Esophagus muscularis mucosa (tissue), 3 donors: ENCODE data around the gene TENM4.

ENCODE experiments used
- POLR2A ChIP-seq: fragments of 450-650 bp; IDR thresholded peaks from one replicate; pipeline ENCODE4 v1.6.1; 2017; ENCODE audit warnings: antibody characterized with exemption, moderate library complexity, mild to moderate bottlenecking, low read depth
- TF ChIP-seq, protein P1 (sequence below), 3 experiments: fragments of 200-600 bp in 2 of 3; fragments of 450-650 bp in 1 of 3; sonication (generic) in 2 of 3; IDR thresholded peaks; one replicate each; pipeline ENCODE4 v1.5.1; 2017 to 2019; ENCODE audit warnings: antibody characterized with exemption in 3 of 3, mild to moderate bottlenecking in 2 of 3, moderate library complexity in 1 of 3

DNA sequence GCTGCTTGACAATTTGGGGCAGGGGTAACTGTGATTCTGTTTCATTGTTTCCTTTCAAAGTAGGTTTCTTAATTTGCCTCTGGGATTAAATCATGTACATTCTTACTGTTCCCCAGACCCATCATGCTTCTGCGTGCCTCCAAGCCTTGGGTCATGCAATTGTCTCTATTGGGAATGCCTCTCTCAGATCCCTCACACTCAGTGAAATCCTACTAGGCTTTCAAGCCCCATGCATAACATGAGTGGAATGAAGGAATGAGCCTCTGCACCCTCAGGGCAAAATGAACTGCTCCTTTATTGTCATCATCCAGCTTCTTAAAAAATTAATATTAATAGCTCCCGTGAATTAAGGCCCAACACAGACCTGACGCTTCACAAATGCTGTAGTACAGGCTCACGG is 381.7 kb downstream of the TENM4 start:
- TF ChIP-seq, protein P1, sequence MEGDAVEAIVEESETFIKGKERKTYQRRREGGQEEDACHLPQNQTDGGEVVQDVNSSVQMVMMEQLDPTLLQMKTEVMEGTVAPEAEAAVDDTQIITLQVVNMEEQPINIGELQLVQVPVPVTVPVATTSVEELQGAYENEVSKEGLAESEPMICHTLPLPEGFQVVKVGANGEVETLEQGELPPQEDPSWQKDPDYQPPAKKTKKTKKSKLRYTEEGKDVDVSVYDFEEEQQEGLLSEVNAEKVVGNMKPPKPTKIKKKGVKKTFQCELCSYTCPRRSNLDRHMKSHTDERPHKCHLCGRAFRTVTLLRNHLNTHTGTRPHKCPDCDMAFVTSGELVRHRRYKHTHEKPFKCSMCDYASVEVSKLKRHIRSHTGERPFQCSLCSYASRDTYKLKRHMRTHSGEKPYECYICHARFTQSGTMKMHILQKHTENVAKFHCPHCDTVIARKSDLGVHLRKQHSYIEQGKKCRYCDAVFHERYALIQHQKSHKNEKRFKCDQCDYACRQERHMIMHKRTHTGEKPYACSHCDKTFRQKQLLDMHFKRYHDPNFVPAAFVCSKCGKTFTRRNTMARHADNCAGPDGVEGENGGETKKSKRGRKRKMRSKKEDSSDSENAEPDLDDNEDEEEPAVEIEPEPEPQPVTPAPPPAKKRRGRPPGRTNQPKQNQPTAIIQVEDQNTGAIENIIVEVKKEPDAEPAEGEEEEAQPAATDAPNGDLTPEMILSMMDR (IDR thresholded peaks at IDR 0.05), result no peak
- no peak for TF ChIP-seq POLR2A
